Activated T-helper 1 cell treated with anti-CD3 and anti-CD28 coated beads, Interleukin-12 subunit alpha, Interleukin-12 subunit beta, Interleukin-2, Interleukin-4 antibody, amounts not matched to agents 30 ng/mL and 10 ng/mL and 1 ng/mL, durations not matched to agents 14 hours and 24 hours and 36 hours (primary cell): Measurements from ENCODE around the gene GPR148. TPM values are rescaled to one million over a fixed set of nuclear protein-coding genes. Genes with fewer than 3 reads are reported as not detected.
"Not testable (repeated sequence)": the region's sequence is repeated elsewhere in the genome, so short reads cannot be mapped to it uniquely, and the experiment has no call there.

Experiments used
- DNase-seq: peaks from one replicate; pipeline ENCODE4 v3.0.0; 2021; ENCODE audit warnings: low spot score
- H3K27ac Mint-ChIP-seq: one replicate; pipeline ENCODE4 v1.8.0; 2021; ENCODE audit warnings: mild to moderate bottlenecking, mixed read lengths
- H3K27me3 Mint-ChIP-seq: one replicate; pipeline ENCODE4 v1.8.0; 2022; ENCODE audit warnings: mild to moderate bottlenecking, moderate library complexity, mixed read lengths; ENCODE audit not compliant: insufficient read depth
- H3K36me3 Mint-ChIP-seq: one replicate; pipeline ENCODE4 v1.8.0; 2021; ENCODE audit warnings: low read depth, mixed read lengths
- H3K4me1 Mint-ChIP-seq: one replicate; pipeline ENCODE4 v1.8.0; 2021; ENCODE audit warnings: low read depth, mixed read lengths
- H3K4me3 Mint-ChIP-seq: one replicate; pipeline ENCODE4 v1.8.0; 2021; ENCODE audit warnings: mild to moderate bottlenecking, moderate library complexity, mixed read lengths
- H3K9me3 Mint-ChIP-seq: one replicate; pipeline ENCODE4 v1.8.0; 2021; ENCODE audit warnings: mixed read lengths
- intact Hi-C: fragments of 100-400 bp; cut with micrococcal nuclease; formaldehyde crosslinking; loops from one replicate; pipeline ENCODE4 v1.15.1; 2024
- total RNA-seq: library from RNA; stranded (reverse); gene quantifications from 2 replicates; pipeline ENCODE4 v1.2.3, GENCODE V29; 2022

Gene GPR148
- total RNA-seq, 1 donor from 2014 or later = not detected

- Mint-ChIP-seq H3K4me1 (peaks cover 12% of the 10 kb centered on the region), H3K4me3 (no peak overlapping the region), H3K27ac (no peak overlapping the region), H3K9me3 (no peaks in the 10 kb centered on the region), H3K36me3 (no peaks in the 10 kb centered on the region), H3K27me3 (peaks cover 15% of the 10 kb centered on the region)
- DNase-seq = no peak
- intact Hi-C loops = loop anchor here (5.0 kb wide), 1 partner anchor 363 kb away; the partner anchor contains the start of gene FAM168B
Measured at GRCh38 chr2:130729322-130730299, 741 bp downstream of the GPR148 start.

GRCh38 chr2:130732257-130732656 lies 3.4 kb downstream of the GPR148 start:
- H3K4me3 Mint-ChIP-seq, DNase-seq, H3K27ac Mint-ChIP-seq, H3K36me3 Mint-ChIP-seq, H3K4me1 Mint-ChIP-seq, H3K9me3 Mint-ChIP-seq, intact Hi-C loops: not testable (repeated sequence)
- H3K27me3 Mint-ChIP-seq = peaks cover 15% of the 10 kb centered on the region

DNA sequence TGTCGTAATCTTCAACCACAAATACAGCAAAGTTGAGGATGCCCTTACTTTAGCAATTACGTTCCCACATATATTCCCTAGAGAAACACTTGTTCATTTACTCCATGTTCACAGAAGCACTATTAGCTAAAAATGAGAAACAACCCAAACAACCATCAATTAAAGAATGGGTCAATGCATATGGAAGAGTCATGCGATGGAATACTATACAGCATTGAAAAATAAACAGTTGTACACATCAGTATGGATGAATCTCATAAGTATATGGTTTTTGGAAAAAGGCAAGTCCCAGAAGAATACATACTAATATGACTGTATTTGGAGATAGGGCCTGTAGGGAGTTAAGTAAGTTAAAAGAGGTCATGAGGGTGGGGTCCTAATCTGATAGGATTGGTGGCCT lies 6.3 kb downstream of the GPR148 start:
- intact Hi-C loops = no loop called here
- Mint-ChIP-seq H3K27me3 (peaks cover 8% of the 10 kb centered on the region), H3K36me3 (no peaks in the 10 kb centered on the region), H3K4me1 (no peaks in the 10 kb centered on the region), H3K27ac (no peak overlapping the region), H3K9me3 (peaks cover 3% of the 10 kb centered on the region), H3K4me3 (no peak overlapping the region)
- DNase-seq = no peak

GRCh38 chr2:130736487-130736886 lies 7.6 kb downstream of the GPR148 start:
- H3K27me3 Mint-ChIP-seq = peaks cover 8% of the 10 kb centered on the region
- no peak overlapping the region for H3K4me3 Mint-ChIP-seq
- H3K27ac Mint-ChIP-seq = no peak overlapping the region
- H3K36me3 Mint-ChIP-seq = no peaks in the 10 kb centered on the region
- intact Hi-C loops = no loop called here
- H3K4me1 Mint-ChIP-seq = no peaks in the 10 kb centered on the region
- no peak for DNase-seq
- H3K9me3 Mint-ChIP-seq = peaks cover 3% of the 10 kb centered on the region

- Mint-ChIP-seq H3K36me3 (no peaks in the 10 kb centered on the region), H3K4me1 (no peaks in the 10 kb centered on the region), H3K27ac (no peak overlapping the region), H3K4me3 (no peak overlapping the region), H3K27me3 (peaks cover 12% of the 10 kb centered on the region), H3K9me3 (peaks cover 3% of the 10 kb centered on the region)
- DNase-seq = no peak
- intact Hi-C loops = no loop called here
Measured at GRCh38 chr2:130737592-130737991, 8.7 kb downstream of the GPR148 start.

DNA sequence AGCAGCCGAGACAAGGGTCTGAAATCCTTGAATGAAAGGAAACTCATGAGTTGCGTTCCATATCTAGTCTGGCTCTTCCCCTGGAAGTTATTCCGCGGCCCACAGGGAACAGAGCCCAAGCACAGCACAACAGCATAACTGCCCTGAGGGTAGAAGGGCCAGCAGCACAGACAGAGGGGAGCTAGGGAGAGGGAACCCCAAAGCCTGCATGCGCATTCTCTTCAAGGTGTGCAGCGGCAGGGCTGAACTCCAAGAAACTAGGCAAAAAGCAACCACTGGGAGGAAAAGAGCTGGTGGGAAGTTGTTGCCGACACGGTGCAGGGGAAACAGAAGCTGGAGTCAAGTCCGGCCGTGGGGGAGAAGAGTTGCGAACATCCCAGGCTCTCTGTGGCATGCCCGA lies 11.8 kb downstream of the GPR148 start:
- intact Hi-C loops = no loop called here
- Mint-ChIP-seq H3K9me3 (no peaks in the 10 kb centered on the region), H3K27me3 (peaks cover 15% of the 10 kb centered on the region), H3K4me1 (no peaks in the 10 kb centered on the region), H3K36me3 (no peaks in the 10 kb centered on the region), H3K4me3 (no peak overlapping the region), H3K27ac (no peak overlapping the region)
- DNase-seq = no peak

GRCh38 chr2:130743278-130743677 lies 14.4 kb downstream of the GPR148 start:
- Mint-ChIP-seq H3K9me3 (no peaks in the 10 kb centered on the region), H3K27me3 (peaks cover 18% of the 10 kb centered on the region), H3K36me3 (no peaks in the 10 kb centered on the region), H3K4me3 (no peak overlapping the region), H3K27ac (no peak overlapping the region), H3K4me1 (no peaks in the 10 kb centered on the region)
- no peak for DNase-seq
- intact Hi-C loops = no loop called here

DNA sequence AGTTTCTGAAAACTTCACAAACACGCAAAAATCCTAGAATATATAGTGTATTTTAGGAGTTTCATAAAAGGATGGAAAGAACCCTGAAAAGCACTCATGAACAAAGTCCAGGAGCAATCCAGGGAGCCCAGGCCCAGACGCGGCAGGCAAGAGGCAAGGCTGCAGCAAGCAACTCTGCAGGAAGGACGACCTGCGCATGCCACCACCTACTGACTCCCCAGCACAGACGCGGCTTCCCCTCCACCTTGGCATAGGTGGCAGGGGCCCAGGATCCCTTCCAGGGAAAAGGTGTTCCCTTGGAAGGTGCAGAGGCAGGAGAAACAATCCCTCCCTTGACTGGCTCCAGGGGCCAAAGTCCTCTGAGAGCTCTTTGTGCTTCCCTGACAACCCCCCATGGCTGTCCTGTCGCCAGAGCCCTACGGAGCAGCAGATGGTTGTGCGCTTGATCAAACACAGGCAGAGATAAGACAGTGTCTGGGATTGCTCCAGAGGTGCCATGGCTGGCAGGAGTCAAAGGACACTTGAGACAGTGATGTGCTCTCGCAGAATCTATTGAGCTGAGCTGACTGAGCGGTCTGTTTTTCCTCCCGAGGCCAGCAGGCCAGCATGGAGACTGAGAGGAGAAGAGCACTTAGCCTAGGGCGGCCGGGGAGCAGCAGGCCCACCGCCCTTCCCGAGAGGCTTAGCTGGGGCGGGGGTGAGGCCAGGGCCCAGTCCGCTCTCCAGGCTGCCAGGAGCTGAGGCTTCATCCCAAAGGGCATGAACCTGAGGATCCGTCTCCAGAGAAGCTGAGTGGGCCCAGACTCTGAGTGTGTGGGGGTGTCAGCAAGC lies 15.6 kb downstream of the GPR148 start:
- H3K4me1 Mint-ChIP-seq = no peaks in the 10 kb centered on the region
- no peaks in the 10 kb centered on the region for H3K36me3 Mint-ChIP-seq
- DNase-seq = no peak
- intact Hi-C loops = no loop called here
- no peak overlapping the region for H3K27ac Mint-ChIP-seq
- H3K27me3 Mint-ChIP-seq = peaks cover 16% of the 10 kb centered on the region
- H3K4me3 Mint-ChIP-seq = no peak overlapping the region
- no peaks in the 10 kb centered on the region for H3K9me3 Mint-ChIP-seq

- no peaks in the 10 kb centered on the region for H3K4me1 Mint-ChIP-seq
- DNase-seq = no peak
- peaks cover 18% of the 10 kb centered on the region for H3K27me3 Mint-ChIP-seq
- no peak overlapping the region for H3K27ac Mint-ChIP-seq
- intact Hi-C loops = no loop called here
- H3K36me3 Mint-ChIP-seq = no peaks in the 10 kb centered on the region
- H3K9me3 Mint-ChIP-seq = no peaks in the 10 kb centered on the region
- no peak overlapping the region for H3K4me3 Mint-ChIP-seq
Measured at GRCh38 chr2:130749078-130749477, 20.2 kb downstream of the GPR148 start.

- no peak overlapping the region for H3K4me3 Mint-ChIP-seq
- intact Hi-C loops = no loop called here
- H3K9me3 Mint-ChIP-seq = no peaks in the 10 kb centered on the region
- H3K36me3 Mint-ChIP-seq = no peaks in the 10 kb centered on the region
- no peak for DNase-seq
- no peaks in the 10 kb centered on the region for H3K4me1 Mint-ChIP-seq
- peaks cover 15% of the 10 kb centered on the region for H3K27me3 Mint-ChIP-seq
- H3K27ac Mint-ChIP-seq = no peak overlapping the region
Measured at GRCh38 chr2:130749641-130750040, 20.8 kb downstream of the GPR148 start.

DNA sequence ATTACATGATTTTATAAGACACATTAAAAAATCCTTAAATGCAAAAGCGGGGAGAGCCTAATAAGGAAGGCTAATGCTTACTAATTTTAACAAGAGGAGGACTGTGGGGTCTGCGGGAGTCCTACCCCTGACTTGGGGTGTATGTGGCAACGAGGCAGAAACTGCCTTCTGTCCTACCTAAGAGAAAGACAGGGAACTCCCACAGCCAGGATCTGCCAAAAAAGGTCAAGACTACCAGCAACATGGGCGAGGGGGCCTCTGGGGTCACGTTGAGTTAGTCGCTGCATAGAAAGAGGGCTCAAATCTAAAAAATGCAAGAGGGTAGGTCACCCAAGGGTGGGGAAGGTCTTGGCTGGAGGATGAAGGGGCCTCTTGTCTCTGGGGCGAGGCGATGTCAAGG lies 25.9 kb downstream of the GPR148 start:
- intact Hi-C loops = no loop called here
- H3K9me3 Mint-ChIP-seq = no peaks in the 10 kb centered on the region
- H3K4me1 Mint-ChIP-seq = no peaks in the 10 kb centered on the region
- H3K27me3 Mint-ChIP-seq = peaks cover 35% of the 10 kb centered on the region
- no peak for DNase-seq
- H3K27ac Mint-ChIP-seq = no peak overlapping the region
- no peak overlapping the region for H3K4me3 Mint-ChIP-seq
- no peaks in the 10 kb centered on the region for H3K36me3 Mint-ChIP-seq

- Mint-ChIP-seq H3K27me3 (peaks cover 35% of the 10 kb centered on the region), H3K9me3 (no peaks in the 10 kb centered on the region), H3K4me1 (no peaks in the 10 kb centered on the region), H3K36me3 (no peaks in the 10 kb centered on the region), H3K4me3 (no peak within 1 kb of the TSS), H3K27ac (no peak within 1 kb of the TSS)
- DNase-seq = no peak
- intact Hi-C loops = no loop called here
Measured at GRCh38 chr2:130755256-130756052, 26.6 kb downstream of the GPR148 start, which contains the start of gene AMER3. Gene AMER3, plus strand, starts transcription at chr2:130755540. Its CDS starts 6,533 bp downstream, at chr2:130762073.
